K562 (cell line): ENCODE data around the gene ACO2. TPM values are rescaled to one million over a fixed set of nuclear protein-coding genes. Genes with fewer than 3 reads are reported as not detected.

ENCODE experiments used
- DDX20 ChIP-seq: fragments of 450-650 bp; IDR thresholded peaks from 2 replicates; pipeline ENCODE4 v1.6.1; 2016; ENCODE audit warnings: missing genetic modification characterization, low read depth, mild to moderate bottlenecking, missing compliant biosample characterization, moderate library complexity
- ESRRA ChIP-seq: fragments of 450-650 bp; IDR thresholded peaks from 2 replicates; pipeline ENCODE4 v1.6.1; 2014; ENCODE audit warnings: low read depth, mild to moderate bottlenecking, moderate library complexity, borderline replicate concordance
- ETS2 ChIP-seq: IDR thresholded peaks from 2 replicates; pipeline ENCODE4 v1.6.1; 2016; ENCODE audit warnings: borderline replicate concordance, missing genetic modification characterization, mild to moderate bottlenecking, moderate library complexity, missing compliant biosample characterization; ENCODE audit not compliant: poor library complexity, severe bottlenecking
- KDM5B ChIP-seq: fragments of 200-600 bp; sonication (generic); IDR thresholded peaks from 2 replicates; pipeline ENCODE4 v1.6.1; 2012; ENCODE audit warnings: low read depth, mild to moderate bottlenecking, moderate library complexity, low read length, control low read depth, inconsistent platforms; ENCODE audit not compliant: insufficient replicate concordance
- RCOR1 ChIP-seq, 2 experiments: IDR thresholded peaks; 2 replicates each; pipeline ENCODE4 v1.6.1; 2012; ENCODE audit warnings: low read depth in 2 of 2, low read length in 2 of 2, borderline replicate concordance in 1 of 2, improper control_type of control experiment in 1 of 2
- polyA plus RNA-seq, 8 experiments: library from polyadenylated mRNA; depleted of rRNA in 4 of 8; stranded (reverse) in 5 of 8; unstranded in 3 of 8; fragments of >200 nt; fragmentation: Nextera tagmentation in 2 of 8; fragmentation: Illumina TruSeq in 1 of 8; extraction: Ambion mirVana in 2 of 8; extraction: Trizol in 1 of 8; gene quantifications; 2 replicates each; pipeline versions ENCODE4 v1.2.1 to v1.2.3, GENCODE V29; 2011 to 2014; ENCODE audit warnings: inconsistent platforms in 1 of 8, missing spikeins in 1 of 8
- total RNA-seq, 7 experiments: library from RNA; depleted of rRNA in 6 of 7; stranded (reverse); fragments of >200 nt in 6 of 7; fragmentation: Illumina TruSeq in 2 of 7; extraction: Trizol in 2 of 7; gene quantifications; 2 replicates each; pipeline versions ENCODE4 v1.2.1 to v1.2.3, GENCODE V29; 2011 to 2021; ENCODE audit warnings: low replicate concordance in 1 of 7
- TF ChIP-seq, protein P1 (sequence below): fragments of 450-650 bp; IDR thresholded peaks from 2 replicates; pipeline ENCODE4 v1.6.1; 2016; ENCODE audit warnings: mild to moderate bottlenecking, moderate library complexity
- TF ChIP-seq, protein P2 (sequence below), 2 experiments: fragments of 450-650 bp in 1 of 2; IDR thresholded peaks; 2 replicates each; pipeline ENCODE4 v1.6.1; 2011 to 2017; ENCODE audit warnings: low read depth in 2 of 2, antibody characterized with exemption in 1 of 2, borderline replicate concordance in 1 of 2, low read length in 1 of 2, mild to moderate bottlenecking in 1 of 2, mixed read lengths in 1 of 2; ENCODE audit not compliant: control insufficient read depth in 1 of 2
- TF ChIP-seq, protein P3 (sequence below), 3 experiments: fragments of 200-800 bp in 1 of 3; sonication (Bioruptor generic) in 1 of 3; sonication (generic) in 1 of 3; formaldehyde crosslinking in 1 of 3; IDR thresholded peaks; 2 replicates each; pipeline versions ENCODE4 v1.6.1 to v1.8.0; 2016 to 2022; ENCODE audit warnings: mild to moderate bottlenecking in 2 of 3, missing compliant biosample characterization in 2 of 3, missing genetic modification characterization in 2 of 3, missing genetic modification reagents in 1 of 3

The ACO2 gene
- total and polyA plus RNA-seq, 9 of the 15 experiments (the other 6 are each of a cell fraction or from before 2014, with no cell fraction given): 16.2 to 119 (median 43.2) TPM

GRCh38 chr22:41446639-41447434 lies 22.1 kb upstream of the ACO2 start, which contains the start of gene TOB2 (continued):
- TF ChIP-seq, protein P1, sequence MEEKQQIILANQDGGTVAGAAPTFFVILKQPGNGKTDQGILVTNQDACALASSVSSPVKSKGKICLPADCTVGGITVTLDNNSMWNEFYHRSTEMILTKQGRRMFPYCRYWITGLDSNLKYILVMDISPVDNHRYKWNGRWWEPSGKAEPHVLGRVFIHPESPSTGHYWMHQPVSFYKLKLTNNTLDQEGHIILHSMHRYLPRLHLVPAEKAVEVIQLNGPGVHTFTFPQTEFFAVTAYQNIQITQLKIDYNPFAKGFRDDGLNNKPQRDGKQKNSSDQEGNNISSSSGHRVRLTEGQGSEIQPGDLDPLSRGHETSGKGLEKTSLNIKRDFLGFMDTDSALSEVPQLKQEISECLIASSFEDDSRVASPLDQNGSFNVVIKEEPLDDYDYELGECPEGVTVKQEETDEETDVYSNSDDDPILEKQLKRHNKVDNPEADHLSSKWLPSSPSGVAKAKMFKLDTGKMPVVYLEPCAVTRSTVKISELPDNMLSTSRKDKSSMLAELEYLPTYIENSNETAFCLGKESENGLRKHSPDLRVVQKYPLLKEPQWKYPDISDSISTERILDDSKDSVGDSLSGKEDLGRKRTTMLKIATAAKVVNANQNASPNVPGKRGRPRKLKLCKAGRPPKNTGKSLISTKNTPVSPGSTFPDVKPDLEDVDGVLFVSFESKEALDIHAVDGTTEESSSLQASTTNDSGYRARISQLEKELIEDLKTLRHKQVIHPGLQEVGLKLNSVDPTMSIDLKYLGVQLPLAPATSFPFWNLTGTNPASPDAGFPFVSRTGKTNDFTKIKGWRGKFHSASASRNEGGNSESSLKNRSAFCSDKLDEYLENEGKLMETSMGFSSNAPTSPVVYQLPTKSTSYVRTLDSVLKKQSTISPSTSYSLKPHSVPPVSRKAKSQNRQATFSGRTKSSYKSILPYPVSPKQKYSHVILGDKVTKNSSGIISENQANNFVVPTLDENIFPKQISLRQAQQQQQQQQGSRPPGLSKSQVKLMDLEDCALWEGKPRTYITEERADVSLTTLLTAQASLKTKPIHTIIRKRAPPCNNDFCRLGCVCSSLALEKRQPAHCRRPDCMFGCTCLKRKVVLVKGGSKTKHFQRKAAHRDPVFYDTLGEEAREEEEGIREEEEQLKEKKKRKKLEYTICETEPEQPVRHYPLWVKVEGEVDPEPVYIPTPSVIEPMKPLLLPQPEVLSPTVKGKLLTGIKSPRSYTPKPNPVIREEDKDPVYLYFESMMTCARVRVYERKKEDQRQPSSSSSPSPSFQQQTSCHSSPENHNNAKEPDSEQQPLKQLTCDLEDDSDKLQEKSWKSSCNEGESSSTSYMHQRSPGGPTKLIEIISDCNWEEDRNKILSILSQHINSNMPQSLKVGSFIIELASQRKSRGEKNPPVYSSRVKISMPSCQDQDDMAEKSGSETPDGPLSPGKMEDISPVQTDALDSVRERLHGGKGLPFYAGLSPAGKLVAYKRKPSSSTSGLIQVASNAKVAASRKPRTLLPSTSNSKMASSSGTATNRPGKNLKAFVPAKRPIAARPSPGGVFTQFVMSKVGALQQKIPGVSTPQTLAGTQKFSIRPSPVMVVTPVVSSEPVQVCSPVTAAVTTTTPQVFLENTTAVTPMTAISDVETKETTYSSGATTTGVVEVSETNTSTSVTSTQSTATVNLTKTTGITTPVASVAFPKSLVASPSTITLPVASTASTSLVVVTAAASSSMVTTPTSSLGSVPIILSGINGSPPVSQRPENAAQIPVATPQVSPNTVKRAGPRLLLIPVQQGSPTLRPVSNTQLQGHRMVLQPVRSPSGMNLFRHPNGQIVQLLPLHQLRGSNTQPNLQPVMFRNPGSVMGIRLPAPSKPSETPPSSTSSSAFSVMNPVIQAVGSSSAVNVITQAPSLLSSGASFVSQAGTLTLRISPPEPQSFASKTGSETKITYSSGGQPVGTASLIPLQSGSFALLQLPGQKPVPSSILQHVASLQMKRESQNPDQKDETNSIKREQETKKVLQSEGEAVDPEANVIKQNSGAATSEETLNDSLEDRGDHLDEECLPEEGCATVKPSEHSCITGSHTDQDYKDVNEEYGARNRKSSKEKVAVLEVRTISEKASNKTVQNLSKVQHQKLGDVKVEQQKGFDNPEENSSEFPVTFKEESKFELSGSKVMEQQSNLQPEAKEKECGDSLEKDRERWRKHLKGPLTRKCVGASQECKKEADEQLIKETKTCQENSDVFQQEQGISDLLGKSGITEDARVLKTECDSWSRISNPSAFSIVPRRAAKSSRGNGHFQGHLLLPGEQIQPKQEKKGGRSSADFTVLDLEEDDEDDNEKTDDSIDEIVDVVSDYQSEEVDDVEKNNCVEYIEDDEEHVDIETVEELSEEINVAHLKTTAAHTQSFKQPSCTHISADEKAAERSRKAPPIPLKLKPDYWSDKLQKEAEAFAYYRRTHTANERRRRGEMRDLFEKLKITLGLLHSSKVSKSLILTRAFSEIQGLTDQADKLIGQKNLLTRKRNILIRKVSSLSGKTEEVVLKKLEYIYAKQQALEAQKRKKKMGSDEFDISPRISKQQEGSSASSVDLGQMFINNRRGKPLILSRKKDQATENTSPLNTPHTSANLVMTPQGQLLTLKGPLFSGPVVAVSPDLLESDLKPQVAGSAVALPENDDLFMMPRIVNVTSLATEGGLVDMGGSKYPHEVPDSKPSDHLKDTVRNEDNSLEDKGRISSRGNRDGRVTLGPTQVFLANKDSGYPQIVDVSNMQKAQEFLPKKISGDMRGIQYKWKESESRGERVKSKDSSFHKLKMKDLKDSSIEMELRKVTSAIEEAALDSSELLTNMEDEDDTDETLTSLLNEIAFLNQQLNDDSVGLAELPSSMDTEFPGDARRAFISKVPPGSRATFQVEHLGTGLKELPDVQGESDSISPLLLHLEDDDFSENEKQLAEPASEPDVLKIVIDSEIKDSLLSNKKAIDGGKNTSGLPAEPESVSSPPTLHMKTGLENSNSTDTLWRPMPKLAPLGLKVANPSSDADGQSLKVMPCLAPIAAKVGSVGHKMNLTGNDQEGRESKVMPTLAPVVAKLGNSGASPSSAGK: 0 out of 2 replicates have a peak, but pooled peaks have one; percentile 57
- TF ChIP-seq, protein P2, sequence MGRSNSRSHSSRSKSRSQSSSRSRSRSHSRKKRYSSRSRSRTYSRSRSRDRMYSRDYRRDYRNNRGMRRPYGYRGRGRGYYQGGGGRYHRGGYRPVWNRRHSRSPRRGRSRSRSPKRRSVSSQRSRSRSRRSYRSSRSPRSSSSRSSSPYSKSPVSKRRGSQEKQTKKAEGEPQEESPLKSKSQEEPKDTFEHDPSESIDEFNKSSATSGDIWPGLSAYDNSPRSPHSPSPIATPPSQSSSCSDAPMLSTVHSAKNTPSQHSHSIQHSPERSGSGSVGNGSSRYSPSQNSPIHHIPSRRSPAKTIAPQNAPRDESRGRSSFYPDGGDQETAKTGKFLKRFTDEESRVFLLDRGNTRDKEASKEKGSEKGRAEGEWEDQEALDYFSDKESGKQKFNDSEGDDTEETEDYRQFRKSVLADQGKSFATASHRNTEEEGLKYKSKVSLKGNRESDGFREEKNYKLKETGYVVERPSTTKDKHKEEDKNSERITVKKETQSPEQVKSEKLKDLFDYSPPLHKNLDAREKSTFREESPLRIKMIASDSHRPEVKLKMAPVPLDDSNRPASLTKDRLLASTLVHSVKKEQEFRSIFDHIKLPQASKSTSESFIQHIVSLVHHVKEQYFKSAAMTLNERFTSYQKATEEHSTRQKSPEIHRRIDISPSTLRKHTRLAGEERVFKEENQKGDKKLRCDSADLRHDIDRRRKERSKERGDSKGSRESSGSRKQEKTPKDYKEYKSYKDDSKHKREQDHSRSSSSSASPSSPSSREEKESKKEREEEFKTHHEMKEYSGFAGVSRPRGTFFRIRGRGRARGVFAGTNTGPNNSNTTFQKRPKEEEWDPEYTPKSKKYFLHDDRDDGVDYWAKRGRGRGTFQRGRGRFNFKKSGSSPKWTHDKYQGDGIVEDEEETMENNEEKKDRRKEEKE (IDR thresholded peaks at IDR 0.05; ENCODE audit: borderline replicate concordance in 1 of 2, control insufficient read depth in 1 of 2, low read depth in 2 of 2, low read length in 1 of 2): no peak
- TF ChIP-seq ESRRA (peak; percentile 71; the same call in 1 of the 2 replicates), RCOR1 (IDR thresholded peaks at IDR 0.05; ENCODE audit: borderline replicate concordance in 1 of 2, low read depth in 2 of 2, low read length in 2 of 2) (peak; percentile 18 to 78; a peak in 2 of 4 replicates), DDX20 (no peak), KDM5B (peak; percentile 96), ETS2 (tag) (no peak)
- TF ChIP-seq, protein P3, sequence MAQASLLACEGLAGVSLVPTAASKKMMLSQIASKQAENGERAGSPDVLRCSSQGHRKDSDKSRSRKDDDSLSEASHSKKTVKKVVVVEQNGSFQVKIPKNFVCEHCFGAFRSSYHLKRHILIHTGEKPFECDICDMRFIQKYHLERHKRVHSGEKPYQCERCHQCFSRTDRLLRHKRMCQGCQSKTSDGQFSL (CRISPR knock-in tag; IDR thresholded peaks at IDR 0.05): no peak
- TF ChIP-seq, protein P3 (tag; IDR thresholded peaks at IDR 0.05): peak in 1 of 2 experiments; percentile 46; a peak in 1 of 4 replicates
